Panc1 (cell line): Measurements from ENCODE around the gene SOX9. TPM values are rescaled to one million over a fixed set of nuclear protein-coding genes. Genes with fewer than 3 reads are reported as not detected.
"Not testable (repeated sequence)": the region's sequence is repeated elsewhere in the genome, so short reads cannot be mapped to it uniquely, and the experiment has no call there.

Source experiments
- ATAC-seq: fragments of 200-7000 bp; cut with Tn5 transposase; 2 replicates; pipeline ENCODE4 v1.9.1; 2020; ENCODE audit warnings: mild to moderate bottlenecking, moderate library complexity
- BruUV-seq: library from RNA; stranded (reverse); fragments of 400-500 nt; replicated peaks from 2 replicates; lab custom pipeline; 2021; lab: Mats Ljungman, UMichigan
- CTCF ChIA-PET: fragments of 300-600 bp; sonication (Branson Sonifier 250); formaldehyde crosslinking; loops from one replicate; lab custom pipeline; 2022; ENCODE audit warnings: antibody characterized with exemption; lab: Charles Lee
- POLR2A ChIA-PET: fragments of 300-600 bp; sonication (Branson Sonifier 250); formaldehyde crosslinking; loops from one replicate; lab custom pipeline; 2022; ENCODE audit warnings: antibody characterized with exemption; lab: Charles Lee
- DNase-seq: peaks from one replicate; pipeline ENCODE4 v3.0.0-alpha.2; 2010; ENCODE audit warnings: low read depth, low spot score
- H3K27ac ChIP-seq: 2 replicates; pipeline ENCODE4 v1.5.1; 2011; ENCODE audit warnings: mild to moderate bottlenecking, low read length, inconsistent platforms
- H3K27me3 ChIP-seq: fragments of 200-500 bp; sonication (Bioruptor generic); 2 replicates; pipeline ENCODE4 v1.6.0; 2014; ENCODE audit warnings: low read length, inconsistent platforms; ENCODE audit not compliant: control insufficient read depth, insufficient read depth
- H3K36me3 ChIP-seq: fragments of 200-500 bp; sonication (Bioruptor generic); 2 replicates; pipeline ENCODE4 v1.5.1; 2014; ENCODE audit warnings: inconsistent platforms, mild to moderate bottlenecking, low read length, moderate library complexity; ENCODE audit not compliant: control insufficient read depth, insufficient read depth
- H3K4me1 ChIP-seq: 2 replicates; pipeline ENCODE4 v1.5.1; 2011; ENCODE audit warnings: inconsistent platforms, mild to moderate bottlenecking, low read length, moderate library complexity; ENCODE audit not compliant: control insufficient read depth, insufficient read depth
- H3K4me3 ChIP-seq, 2 experiments: 2 replicates each; pipeline ENCODE4 v1.5.1; 2011 to 2012; ENCODE audit warnings: low read depth in 2 of 2, low read length in 2 of 2, mild to moderate bottlenecking in 2 of 2, inconsistent platforms in 1 of 2, moderate library complexity in 1 of 2
- H3K9me3 ChIP-seq: fragments of 200-500 bp; sonication (Bioruptor generic); 2 replicates; pipeline ENCODE4 v1.5.1; 2014; ENCODE audit warnings: low read depth, mild to moderate bottlenecking, inconsistent platforms, low read length, moderate library complexity; ENCODE audit not compliant: control insufficient read depth, insufficient read depth
- CTCF ChIP-seq: fragments of 450-650 bp; IDR thresholded peaks from 2 replicates; pipeline ENCODE4 v1.5.1; 2017; ENCODE audit warnings: mild to moderate bottlenecking
- POLR2AphosphoS5 ChIP-seq: IDR thresholded peaks from 2 replicates; pipeline ENCODE4 v1.6.1; 2012; ENCODE audit warnings: mild to moderate bottlenecking, low read depth, low read length, moderate library complexity
- REST ChIP-seq, 2 experiments: IDR thresholded peaks; 2 replicates each; pipeline ENCODE4 v1.6.1; 2011 to 2012; ENCODE audit warnings: low read depth in 2 of 2, control low read depth in 1 of 2, low read length in 1 of 2, mild to moderate bottlenecking in 1 of 2, moderate library complexity in 1 of 2; ENCODE audit not compliant: insufficient read depth in 1 of 2
- SIN3A ChIP-seq: IDR thresholded peaks from 2 replicates; pipeline ENCODE4 v1.6.1; 2012; ENCODE audit warnings: low read depth, mild to moderate bottlenecking, low read length, moderate library complexity, borderline replicate concordance; ENCODE audit not compliant: insufficient read depth
- TCF7L2 ChIP-seq: IDR thresholded peaks from 2 replicates; pipeline ENCODE4 v1.6.1; 2011; ENCODE audit warnings: mild to moderate bottlenecking, low read depth, low read length, inconsistent platforms
- in situ Hi-C: cut with HindIII; loops from 2 replicates; pipeline ENCODE4 v1.10.0; 2016; ENCODE audit warnings: low sequenced_read_pairs, low pct_unique_long_range_greater_than_20kb
- intact Hi-C: fragments of 100-400 bp; cut with micrococcal nuclease; formaldehyde crosslinking; loops from one replicate; pipeline ENCODE4 v1.10.0; 2022; ENCODE audit not compliant: unreplicated experiment
- total RNA-seq: library from RNA; stranded (reverse); gene quantifications from one replicate; pipeline ENCODE4 v1.2.1, GENCODE V29; 2021; ENCODE audit not compliant: unreplicated experiment

SOX9 gene
- total RNA-seq, 1 experiment from 2014 or later = 79.5 TPM

- H3K27me3 ChIP-seq = no peaks in the 10 kb centered on the region
- H3K4me1 ChIP-seq = no peaks in the 10 kb centered on the region
- ChIA-PET POLR2A (interaction anchor here (0.6 kb wide), 1 partner anchor 310 kb away, joined by 5 read pairs; no protein-coding TSS in a partner anchor), CTCF (no interaction called here)
- H3K9me3 ChIP-seq = no peaks in the 10 kb centered on the region
- no TSS peak for BruUV-seq
- in situ Hi-C loops = no loop called here
- H3K27ac ChIP-seq = no peak overlapping the region
- peak overlapping the region; percentile 33 to 55 for H3K4me3 ChIP-seq
- intact Hi-C loops = loop anchor here (10.0 kb wide), 3 partner anchors 136 to 1476 kb away; no protein-coding TSS in a partner anchor
- no peak for TF ChIP-seq REST (IDR thresholded peaks at IDR 0.05; ENCODE audit: insufficient read depth in 1 of 2, low read depth in 2 of 2, low read length in 1 of 2)
- TF ChIP-seq CTCF = no peak
- no peak for TF ChIP-seq TCF7L2
- no peak for TF ChIP-seq POLR2AphosphoS5
- TF ChIP-seq SIN3A = no peak
- DNase-seq (no peak), ATAC-seq (no peak)
- H3K36me3 ChIP-seq = no peaks in the 10 kb centered on the region
These were observed 9.9 kb upstream of the SOX9 start for GRCh38 chr17:72110942-72111318.

GRCh38 chr17:72111336-72111923, 9.4 kb upstream of the SOX9 start:
- BruUV-seq = no TSS peak
- ChIA-PET POLR2A (interaction anchor here (0.6 kb wide), 1 partner anchor 309 kb away, joined by 5 read pairs; no protein-coding TSS in a partner anchor), CTCF (interaction anchor here (0.6 kb wide), 1 partner anchor 630 kb away, joined by 6 read pairs; no protein-coding TSS in a partner anchor)
- in situ Hi-C loops = no loop called here
- peak; percentile 34; the same call in 1 of the 2 replicates for ATAC-seq
- intact Hi-C loops = loop anchor here (10.0 kb wide), 3 partner anchors 137 to 1477 kb away; no protein-coding TSS in a partner anchor
- TF ChIP-seq SIN3A (no peak), REST (IDR thresholded peaks at IDR 0.05; ENCODE audit: insufficient read depth in 1 of 2, low read depth in 2 of 2, low read length in 1 of 2) (no peak), CTCF (no peak), TCF7L2 (no peak), POLR2AphosphoS5 (no peak)
- Histone ChIP-seq H3K9me3 (no peaks in the 10 kb centered on the region), H3K4me3 (peak overlapping the region in 1 of 2 experiments; percentile 55; a peak in 2 of 4 replicates), H3K27ac (no peak overlapping the region), H3K4me1 (no peaks in the 10 kb centered on the region), H3K27me3 (no peaks in the 10 kb centered on the region), H3K36me3 (no peaks in the 10 kb centered on the region)
- no peak for DNase-seq

- H3K36me3 ChIP-seq, DNase-seq, in situ Hi-C loops, H3K4me1 ChIP-seq, H3K27me3 ChIP-seq, H3K27ac ChIP-seq, H3K9me3 ChIP-seq, BruUV-seq, H3K4me3 ChIP-seq, ATAC-seq: not testable (repeated sequence)
- ChIA-PET POLR2A (interaction anchor here (0.6 kb wide), 1 partner anchor 8 kb away, joined by 3 read pairs; no protein-coding TSS in a partner anchor), CTCF (interaction anchor here (0.6 kb wide), 1 partner anchor 631 kb away, joined by 6 read pairs; no protein-coding TSS in a partner anchor)
- intact Hi-C loops = loop anchor here (10.0 kb wide), 3 partner anchors 137 to 1477 kb away; no protein-coding TSS in a partner anchor
These were observed 8.9 kb upstream of the SOX9 start for GRCh38 chr17:72111926-72112325.
